ENCODE data around the gene TMLHE.
"Not testable (repeated sequence)": the region's sequence is repeated elsewhere in the genome, so short reads cannot be mapped to it uniquely, and the experiment has no call there.

TMLHE gene

GRCh38 chrX:155612312-155613224 is at the start of gene TMLHE, which contains the start of gene SPRY3:
Gene TMLHE, minus strand, starts transcription at chrX:155612952. Its CDS starts 67,676 bp downstream, at chrX:155545276.
Gene SPRY3, plus strand, starts transcription at chrX:155612586.
- no peak for FAIRE-seq

- no peak for FAIRE-seq
Measured at GRCh38 chrX:155662282-155662681, 49.5 kb upstream of the TMLHE start.

- no peak for FAIRE-seq
Measured at GRCh38 chrX:155645180-155645579, 32.4 kb upstream of the TMLHE start.

GRCh38 chrX:155643240-155643639 is 30.5 kb upstream of the TMLHE start:
- no peak for FAIRE-seq

GRCh38 chrX:155641371-155641770 is 28.6 kb upstream of the TMLHE start:
- FAIRE-seq, result not testable (repeated sequence)

- FAIRE-seq, result no peak
Measured at GRCh38 chrX:155637714-155638113, 25.0 kb upstream of the TMLHE start.

- FAIRE-seq, result not testable (repeated sequence)
Measured at GRCh38 chrX:155635019-155635418, 22.3 kb upstream of the TMLHE start.

- no peak for FAIRE-seq
Measured at GRCh38 chrX:155632431-155633100, 19.8 kb upstream of the TMLHE start.

- peak; percentile 24 for FAIRE-seq
Measured at GRCh38 chrX:155620110-155620509, 7.4 kb upstream of the TMLHE start.

GRCh38 chrX:155615938-155616337 is 3.2 kb upstream of the TMLHE start:
- no peak for FAIRE-seq

- no peak for FAIRE-seq
Measured at GRCh38 chrX:155613927-155614559, 1.3 kb upstream of the TMLHE start.

GRCh38 chrX:155611302-155611701 is 1.4 kb downstream of the TMLHE start:
- no peak for FAIRE-seq

- FAIRE-seq, result no peak
Measured at GRCh38 chrX:155592981-155593380, 19.8 kb downstream of the TMLHE start.

- FAIRE-seq, result no peak
Measured at GRCh38 chrX:155592331-155592730, 20.4 kb downstream of the TMLHE start.

GRCh38 chrX:155577682-155578081 is 35.1 kb downstream of the TMLHE start:
- FAIRE-seq, result no peak

GRCh38 chrX:155563099-155563498 is 49.7 kb downstream of the TMLHE start:
- no peak for FAIRE-seq

GRCh38 chrX:155544881-155545280 is 67.9 kb downstream of the TMLHE start:
- FAIRE-seq, result no peak

- no peak for FAIRE-seq
Measured at GRCh38 chrX:155535866-155536265, 76.9 kb downstream of the TMLHE start.

- no peak for FAIRE-seq
Measured at GRCh38 chrX:155534800-155535199, 78.0 kb downstream of the TMLHE start.

- not testable (repeated sequence) for FAIRE-seq
Measured at GRCh38 chrX:155527023-155527422, 85.7 kb downstream of the TMLHE start.

- FAIRE-seq, result no peak
Measured at GRCh38 chrX:155514225-155514624, 98.5 kb downstream of the TMLHE start.

- no peak for FAIRE-seq
Measured at GRCh38 chrX:155505296-155505695, 107.5 kb downstream of the TMLHE start.

- not testable (repeated sequence) for FAIRE-seq
Measured at GRCh38 chrX:155495134-155495533, 117.6 kb downstream of the TMLHE start.

All from colon (tissue), 2 donors.